DMS79 (cell line): Measurements from ENCODE around the gene GRK2.
"Not testable (repeated sequence)": the region's sequence is repeated elsewhere in the genome, so short reads cannot be mapped to it uniquely, and the experiment has no call there.

Experiments
- DNase-seq: peaks from one replicate; lab custom pipeline; 2025; lab: John Stamatoyannopoulos, UW

The GRK2 gene

DNA sequence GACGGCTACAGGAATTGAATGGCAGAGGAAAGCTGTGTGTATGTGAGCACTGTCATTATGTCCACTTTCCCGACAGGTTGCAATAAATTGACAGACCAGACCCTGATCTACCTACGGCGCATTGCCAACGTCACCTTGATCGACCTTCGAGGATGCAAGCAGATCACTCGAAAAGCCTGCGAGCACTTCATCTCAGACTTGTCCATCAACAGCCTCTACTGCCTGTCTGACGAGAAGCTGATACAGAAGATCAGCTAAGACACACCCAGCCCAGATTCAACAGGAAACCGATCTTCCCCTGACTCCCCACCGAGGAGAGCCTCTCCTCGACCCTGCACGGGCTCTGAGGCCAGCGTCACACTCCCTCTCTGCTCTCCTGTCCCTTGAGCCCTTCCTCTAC is 11.5 kb upstream of the GRK2 start:
- DNase-seq, result no peak

- DNase-seq, result no peak
Measured at GRCh38 chr11:67255353-67255752, 10.9 kb upstream of the GRK2 start.

DNA sequence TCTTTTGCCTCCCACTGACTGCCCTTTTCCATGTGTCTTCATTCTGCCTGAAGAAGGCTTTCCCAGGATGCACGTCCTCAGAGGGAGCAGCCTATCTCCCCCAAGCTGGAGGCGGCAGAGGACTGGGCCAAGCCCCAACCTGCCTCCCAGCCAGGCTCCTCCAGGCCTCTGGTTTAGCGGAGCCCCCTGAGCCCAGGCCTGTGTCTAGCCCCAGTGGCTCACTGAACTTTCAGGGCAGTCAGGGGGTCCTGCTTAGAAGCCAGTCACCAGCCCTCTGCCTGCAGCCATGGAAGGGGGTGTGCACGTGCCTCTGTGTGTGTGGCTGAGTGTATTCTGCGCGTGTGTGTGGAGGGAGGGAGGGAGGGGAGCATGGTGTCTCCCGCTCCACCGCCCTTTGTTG is 10.4 kb upstream of the GRK2 start:
- DNase-seq, result no peak

DNA sequence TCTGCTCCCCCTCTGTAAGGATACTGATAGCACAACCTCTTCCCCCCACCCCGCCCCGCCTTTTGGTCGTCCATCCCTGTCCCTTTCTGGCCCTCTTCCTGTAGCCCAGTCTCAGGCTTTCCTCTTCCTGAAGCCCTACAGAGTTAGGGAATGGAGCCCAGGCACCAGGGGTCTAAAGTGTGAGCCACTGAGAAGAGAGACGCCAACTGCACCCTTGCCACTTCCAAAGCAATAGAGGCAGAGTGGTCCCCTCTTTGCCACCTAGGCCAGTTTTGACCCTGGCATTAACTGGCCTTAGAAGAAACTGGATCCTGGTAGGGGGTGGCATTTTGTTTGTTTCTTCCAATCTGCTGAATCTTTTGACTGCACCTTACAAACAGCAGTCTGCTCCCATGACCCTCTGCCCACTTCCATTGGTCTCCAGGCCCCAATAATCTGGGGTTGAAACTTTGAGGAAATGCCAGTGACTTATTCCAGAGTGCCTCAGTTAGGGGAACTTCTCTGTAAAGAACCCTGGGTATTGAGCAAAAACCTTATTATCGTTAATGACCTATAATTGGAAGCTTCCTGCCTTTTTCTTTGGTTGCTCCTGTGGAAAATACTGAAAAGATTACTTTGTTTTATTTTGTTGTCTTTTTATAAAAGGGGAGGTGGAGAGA is 9.7 kb upstream of the GRK2 start:
- no peak for DNase-seq

- DNase-seq, result no peak
Measured at GRCh38 chr11:67260406-67260805, 5.9 kb upstream of the GRK2 start.

DNA sequence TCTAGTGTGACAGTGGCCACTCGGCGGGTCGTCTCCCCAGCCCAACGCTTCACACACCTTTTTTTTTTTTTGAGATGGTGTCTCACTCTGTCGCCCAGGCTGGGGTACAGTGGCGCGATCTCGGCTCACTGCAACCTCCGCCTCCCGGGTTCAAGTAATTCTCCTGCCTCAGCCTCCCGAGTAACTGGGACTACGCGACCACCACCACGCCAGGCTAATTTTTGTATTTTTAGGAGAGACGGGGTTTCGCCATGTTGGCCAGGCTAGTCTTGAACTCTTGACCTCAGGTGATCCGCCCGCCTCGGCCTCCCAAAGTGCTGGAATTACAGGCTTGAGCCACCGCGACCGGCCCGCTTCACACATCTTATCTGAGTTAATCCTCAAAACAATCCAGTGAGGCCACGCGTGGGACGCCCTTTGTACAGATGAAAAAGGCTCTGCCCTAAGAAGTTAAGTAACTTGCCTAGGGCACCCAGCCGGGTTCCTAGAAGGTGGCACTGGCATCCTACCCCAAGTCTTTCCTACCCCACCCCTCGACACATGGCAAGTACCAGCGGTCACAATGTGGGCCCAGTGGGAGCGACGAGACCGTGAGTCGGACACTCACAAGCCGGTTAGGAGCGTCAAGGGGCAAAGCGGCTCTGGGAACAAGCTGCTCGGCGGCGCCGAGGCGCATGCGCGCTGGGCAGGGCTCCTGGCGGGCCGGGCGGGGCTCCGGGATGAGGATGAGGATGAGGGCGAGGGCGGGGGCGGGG is 5.2 kb upstream of the GRK2 start:
- not testable (repeated sequence) for DNase-seq

- DNase-seq, result no peak
Measured at GRCh38 chr11:67261640-67261945, 4.7 kb upstream of the GRK2 start.

GRCh38 chr11:67261946-67262681 is 4.2 kb upstream of the GRK2 start:
- DNase-seq, result no peak

DNA sequence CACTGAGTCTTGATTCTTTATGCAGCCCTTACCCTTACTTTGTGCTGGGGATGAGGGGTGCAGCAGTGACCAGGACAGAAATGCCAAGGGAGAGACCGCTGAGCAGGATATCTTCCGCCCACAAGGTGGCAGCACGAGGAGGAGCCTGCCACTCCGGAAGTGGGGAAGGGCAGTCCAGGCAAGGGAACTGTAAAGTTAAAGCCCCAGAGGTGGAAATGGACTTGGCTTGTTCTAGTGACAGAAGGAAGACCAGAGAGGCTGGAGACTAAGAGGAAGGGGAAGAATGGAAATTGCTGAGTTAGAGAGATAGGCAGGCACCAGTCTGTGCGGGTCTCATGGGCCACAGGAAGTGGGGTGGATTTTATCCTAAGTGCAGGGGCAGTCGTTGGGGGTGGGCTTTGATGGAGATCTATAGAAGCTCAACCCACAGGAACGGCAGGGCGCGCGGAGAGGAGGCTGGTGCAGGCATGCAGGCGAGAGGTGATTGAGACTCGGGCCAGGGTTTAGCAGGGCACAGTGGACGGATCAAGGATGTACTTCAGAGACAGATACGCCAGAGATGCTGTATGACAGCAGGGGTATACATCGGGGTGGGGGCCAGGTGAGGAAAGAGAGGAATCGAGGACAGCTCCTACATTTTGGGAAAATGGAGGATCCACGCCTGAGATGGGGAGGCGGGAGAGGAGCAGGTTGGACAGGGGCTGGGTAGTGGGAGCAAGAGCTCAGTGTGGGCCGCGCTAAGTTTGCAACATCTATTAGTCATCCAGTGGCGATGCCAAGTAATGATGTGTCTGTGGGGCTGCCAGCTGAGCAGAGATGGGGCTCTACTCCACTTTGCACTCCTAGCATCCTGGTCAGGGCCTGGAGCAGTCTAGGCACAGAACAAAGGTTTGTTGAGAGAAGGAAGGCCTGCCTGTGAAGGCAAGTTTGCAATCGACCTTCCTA is 3.3 kb upstream of the GRK2 start:
- peak; percentile 62 for DNase-seq

GRCh38 chr11:67264260-67264659 is 2.0 kb upstream of the GRK2 start:
- no peak for DNase-seq

GRCh38 chr11:67264877-67265632 is 1.2 kb upstream of the GRK2 start:
- DNase-seq, result no peak

- DNase-seq, result no peak
Measured at GRCh38 chr11:67265633-67266448, 432 bp upstream of the GRK2 start.

DNA sequence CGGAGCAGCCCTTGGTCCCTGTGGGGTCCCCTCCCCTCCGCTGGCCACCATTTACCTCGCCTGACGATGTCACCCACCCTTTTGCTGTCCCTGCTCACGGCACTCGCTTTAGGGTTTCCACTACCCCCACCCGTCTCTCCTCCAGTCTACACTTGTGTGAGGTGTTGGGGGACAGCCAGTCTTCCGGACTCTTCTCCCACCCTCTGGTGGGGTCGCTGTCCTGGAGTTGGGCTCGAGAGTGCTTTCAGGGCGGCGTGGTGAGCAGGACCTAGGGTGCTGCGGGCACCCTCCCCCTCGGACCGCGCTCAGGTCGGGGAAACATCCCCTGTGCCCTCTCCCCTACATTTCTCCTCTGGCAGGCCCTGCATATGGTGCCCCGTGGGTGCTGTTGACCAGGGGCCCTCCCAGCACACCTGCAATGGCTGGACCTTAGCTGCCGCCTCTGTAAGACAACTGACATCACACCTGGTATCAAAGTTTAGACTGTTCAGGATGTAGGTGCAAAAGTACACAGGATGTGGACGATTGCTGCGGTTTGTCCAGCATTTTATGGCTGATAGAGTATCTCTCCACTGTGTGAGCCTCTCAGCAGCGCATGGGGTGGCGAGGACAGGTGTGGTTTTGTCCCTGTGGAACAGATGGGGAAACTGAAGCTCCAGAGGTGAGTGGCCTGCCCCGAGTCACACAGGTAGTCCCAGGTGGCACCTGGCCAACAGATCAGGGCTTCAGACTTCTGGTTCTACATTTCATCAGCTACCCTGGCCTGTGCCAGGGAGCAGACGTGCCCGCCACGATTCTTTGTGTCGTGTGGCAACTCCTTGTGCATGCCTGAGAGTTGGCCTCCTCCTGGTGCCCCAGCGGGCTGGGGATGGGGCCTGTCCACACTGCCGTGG is 1.2 kb downstream of the GRK2 start:
- DNase-seq, result no peak

GRCh38 chr11:67268081-67268961 is 2.0 kb downstream of the GRK2 start:
- no peak for DNase-seq

DNA sequence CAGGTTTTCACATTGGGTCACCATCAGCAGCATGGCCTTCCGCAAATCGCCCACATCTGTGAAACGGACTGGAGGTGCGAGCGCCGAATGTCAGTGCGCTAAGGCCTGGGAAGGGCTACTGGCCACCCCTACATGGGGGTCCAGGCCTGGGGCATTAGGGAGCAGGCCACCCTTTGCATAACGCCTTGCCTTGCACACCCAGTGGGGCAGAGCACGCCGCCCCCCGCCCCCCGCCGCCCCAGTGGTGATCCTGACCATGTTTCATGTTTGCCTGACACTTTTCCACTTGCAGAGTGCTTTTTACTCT is 2.6 kb downstream of the GRK2 start:
- no peak for DNase-seq

DNA sequence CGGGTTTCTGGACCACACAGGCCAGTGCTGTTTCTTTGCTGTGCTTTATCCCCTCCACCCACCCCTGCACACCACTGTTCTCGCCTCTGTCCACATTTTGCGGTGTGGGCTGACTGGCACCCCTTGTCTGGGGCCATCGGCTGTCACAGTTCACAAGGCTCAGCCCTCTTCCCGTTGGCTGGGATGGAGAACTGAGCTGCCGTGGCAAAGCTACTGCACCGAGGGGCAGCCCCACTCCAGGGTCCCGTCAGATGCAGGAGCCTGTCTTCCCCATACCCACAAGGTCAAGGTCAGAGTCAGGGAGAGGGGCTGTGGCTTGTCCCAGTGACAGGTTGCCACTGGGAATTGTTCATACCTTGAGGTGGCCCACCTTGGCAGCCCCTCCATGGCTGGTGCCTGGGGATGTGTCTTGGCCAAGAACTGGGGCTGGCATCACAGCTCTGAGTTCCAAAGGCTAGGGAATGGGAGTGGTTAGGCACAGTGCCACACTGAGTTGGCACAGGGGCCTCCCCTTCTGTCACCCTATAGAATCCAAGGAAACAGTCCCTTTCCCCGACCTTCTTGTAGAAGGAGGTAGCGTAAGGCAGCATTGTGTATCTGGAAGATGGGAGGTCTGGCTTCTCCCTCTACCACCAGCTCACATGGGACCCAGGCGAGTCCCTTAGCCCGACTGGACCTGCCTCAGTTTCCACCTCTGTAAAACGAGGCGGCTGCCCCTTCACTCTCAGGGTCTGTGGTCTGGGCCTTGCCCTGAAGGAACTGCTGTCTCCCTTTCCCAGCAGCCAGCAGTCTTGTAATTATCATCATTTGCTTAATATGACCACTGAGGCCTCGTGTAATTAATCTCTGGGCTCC is 3.4 kb downstream of the GRK2 start:
- DNase-seq, result no peak
